GM19324 (cell line): ENCODE results near the gene UNC5C.

Source experiments
- ATAC-seq: cut with Tn5 transposase; IDR thresholded peaks from one replicate; pipeline ENCODE4 v1.9.1; 2021; ENCODE audit warnings: mild to moderate bottlenecking, moderate library complexity; ENCODE audit not compliant: unreplicated experiment, low FRiP score

Gene UNC5C

DNA sequence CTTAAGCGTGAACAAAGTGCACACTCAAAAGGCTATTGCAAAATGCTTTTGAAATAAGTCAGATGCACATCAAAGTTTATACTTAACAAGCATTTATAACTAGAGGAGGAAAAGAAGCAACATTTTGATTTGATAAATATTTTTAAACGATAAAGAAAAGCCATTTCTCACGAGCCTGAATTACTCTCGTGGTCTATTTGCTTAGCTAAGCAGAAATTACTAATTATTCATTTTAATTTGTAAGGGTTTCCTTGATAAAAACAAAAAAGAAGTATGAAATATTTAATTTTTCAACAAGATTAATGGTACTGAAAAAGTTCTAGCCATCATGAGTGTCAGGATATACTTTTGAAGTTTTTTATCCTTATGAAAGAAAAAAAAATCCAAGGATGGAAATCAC lies 78.2 kb downstream of the UNC5C start:
- ATAC-seq: no peak

DNA sequence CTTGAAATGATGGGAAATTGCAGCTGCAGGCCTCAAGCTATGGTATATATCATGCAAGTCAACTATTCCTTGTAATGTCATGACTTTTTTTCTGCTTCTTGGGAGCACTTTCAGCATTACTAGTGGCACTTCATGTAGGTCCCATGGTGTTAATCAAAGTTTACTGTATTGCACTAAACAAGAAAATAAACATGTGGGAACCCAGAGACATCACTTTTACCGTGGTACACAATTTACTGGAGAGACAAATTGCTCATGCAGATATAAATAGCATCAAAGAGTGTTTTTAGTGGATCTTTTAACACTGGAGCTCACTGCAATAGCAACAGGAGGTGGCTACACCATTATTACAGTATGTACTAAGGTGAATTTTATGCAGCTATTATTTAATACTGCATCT lies 79.2 kb downstream of the UNC5C start:
- ATAC-seq: no peak

DNA sequence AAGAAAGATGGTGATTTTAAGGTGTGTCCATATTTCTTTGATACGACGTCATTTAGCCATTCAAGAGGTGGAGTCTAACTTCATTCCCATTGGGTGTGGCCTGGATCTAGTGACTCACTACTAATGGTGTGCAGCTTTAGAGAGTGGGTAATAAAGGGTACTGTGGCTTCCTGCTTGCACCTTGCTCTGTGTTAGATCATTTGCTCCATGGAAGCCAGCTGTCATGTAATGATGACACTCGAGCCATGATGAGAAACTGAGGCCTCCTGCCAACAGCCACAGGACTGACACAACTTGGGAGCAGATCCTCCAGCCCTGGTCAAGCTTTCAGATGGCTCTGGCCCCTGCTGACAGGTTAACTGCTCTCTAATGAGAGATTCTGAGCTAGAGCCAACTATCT lies 82.0 kb downstream of the UNC5C start:
- no peak for ATAC-seq

DNA sequence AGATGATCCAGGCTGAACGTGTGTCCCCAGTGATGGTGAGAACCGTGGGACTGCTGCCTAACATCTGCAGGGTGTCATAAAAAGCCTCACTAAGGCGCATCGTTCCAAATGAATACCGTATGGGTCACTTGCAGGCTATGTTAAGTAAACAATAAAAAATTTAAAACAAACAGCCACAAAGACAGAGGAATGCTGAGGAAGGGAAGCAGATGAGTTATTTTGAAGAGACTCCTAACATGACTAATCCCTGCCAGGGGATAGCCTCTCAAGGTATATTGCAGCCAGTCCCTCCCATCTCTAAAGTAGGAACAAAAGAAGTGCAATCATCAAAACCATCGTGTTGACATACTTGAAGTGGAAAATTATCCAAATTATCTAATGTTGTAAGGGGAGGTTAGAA lies 83.8 kb downstream of the UNC5C start:
- ATAC-seq: no peak

DNA sequence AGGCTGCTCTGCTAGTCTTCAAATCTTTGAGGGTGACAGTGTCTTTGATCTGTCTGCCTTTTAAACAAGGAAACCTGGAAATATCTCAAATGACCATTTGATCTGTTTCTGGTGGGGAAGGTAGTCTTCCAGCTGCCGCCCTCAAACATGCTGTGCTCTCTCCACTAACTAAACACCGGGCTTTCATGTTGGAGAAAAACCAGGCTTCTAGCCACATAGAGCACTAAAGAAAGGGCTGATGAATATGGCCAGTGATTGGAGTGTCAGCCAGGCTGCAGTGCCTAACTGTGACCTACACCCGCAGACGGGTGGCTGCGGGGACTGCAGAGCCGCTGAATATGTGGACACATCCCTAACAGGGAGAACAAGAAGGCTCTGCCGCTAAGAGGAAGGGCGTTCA lies 85.9 kb downstream of the UNC5C start:
- no peak for ATAC-seq

DNA sequence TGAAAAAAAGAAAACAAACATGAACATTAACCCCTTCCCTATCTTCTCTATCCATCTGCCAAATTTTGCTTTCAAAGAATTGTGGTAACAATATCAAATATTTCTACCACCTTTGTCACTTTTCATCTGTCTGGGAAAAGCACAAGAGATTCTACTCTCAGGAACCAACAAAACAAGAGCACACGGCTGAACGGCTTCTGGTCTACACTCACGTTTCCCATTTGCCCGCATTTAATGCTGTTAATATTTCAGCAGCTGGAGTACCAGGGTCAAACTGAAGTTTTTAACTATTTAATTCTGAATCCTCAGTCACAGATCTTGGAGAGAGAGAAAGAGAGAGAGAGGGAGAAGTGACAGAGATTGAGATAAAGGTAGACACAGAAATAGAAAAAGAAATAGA lies 91.4 kb downstream of the UNC5C start:
- ATAC-seq: no peak

DNA sequence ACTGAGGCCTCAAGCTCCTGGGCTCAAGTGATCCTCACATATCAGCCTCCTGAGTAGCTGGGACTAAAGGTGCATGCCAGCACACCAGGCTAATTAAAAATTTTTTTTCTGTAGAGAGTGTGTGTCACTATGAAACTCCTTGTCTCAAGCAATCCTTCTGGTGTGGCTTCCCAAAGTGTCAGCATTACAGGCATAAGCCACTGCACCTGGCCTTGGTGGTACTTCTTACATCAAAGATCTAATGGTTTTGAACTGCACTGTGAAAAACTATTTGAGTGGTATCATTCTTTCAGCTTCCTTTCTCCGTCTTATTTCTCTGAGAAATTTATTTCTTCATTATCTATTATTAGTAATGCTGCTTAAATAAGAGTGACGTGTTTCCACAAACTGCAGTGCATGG lies 98.5 kb downstream of the UNC5C start:
- ATAC-seq: no peak

DNA sequence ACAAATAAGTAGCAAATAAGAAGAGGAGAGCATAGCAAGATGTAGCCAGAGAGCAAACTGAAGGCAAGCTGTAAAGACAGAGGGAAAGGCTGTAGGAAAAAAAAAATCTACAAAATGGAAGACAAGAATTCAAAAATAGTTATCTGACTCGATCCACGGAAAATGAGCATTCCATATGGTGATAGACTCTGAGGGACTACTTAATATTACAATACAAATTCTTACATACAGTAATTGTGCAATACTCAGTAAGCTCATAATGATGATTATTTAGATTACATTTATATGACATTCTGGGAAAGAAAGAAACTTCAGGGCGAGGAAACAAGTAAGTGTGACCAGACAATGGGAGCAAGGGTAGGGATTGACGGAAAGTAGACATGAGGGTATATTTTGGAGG lies 102.6 kb downstream of the UNC5C start:
- no peak for ATAC-seq

DNA sequence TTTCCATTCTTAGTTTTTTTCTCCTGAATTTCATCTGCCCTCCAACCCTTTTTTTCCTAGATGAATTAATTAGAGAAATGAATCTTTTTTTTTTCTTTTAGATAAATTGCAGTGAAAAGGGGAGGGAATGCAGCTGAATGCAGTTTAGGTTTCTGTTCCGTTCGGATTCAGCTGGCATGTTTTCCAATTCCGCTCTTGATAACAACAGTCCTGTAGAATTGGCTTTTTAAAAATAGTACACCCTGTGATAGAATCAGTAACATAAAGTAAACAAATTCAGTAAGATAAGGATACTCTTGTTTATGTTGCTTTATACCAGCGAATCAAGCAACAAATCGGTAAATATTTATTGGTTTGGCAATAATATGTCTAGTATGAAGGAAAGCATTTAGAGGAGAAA lies 103.5 kb downstream of the UNC5C start:
- ATAC-seq: no peak

DNA sequence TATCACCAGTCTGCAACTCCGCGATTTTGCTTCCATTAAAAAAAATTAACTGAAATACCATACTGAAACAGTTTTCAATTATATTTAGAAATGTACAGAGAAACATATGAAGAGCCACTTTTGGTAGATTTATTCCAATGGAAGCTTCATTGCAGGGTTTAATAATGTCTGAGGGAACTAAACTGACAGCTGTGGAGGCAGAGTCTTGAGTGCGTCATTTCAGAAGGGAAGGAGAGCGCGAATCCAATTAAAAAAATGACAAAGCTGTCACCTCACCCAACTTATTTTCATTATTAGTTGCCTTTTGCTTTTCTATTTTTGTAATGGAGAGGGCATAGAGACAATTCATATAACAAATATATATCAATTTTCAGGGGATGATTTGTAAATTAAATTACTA lies 104.0 kb downstream of the UNC5C start:
- ATAC-seq: no peak

DNA sequence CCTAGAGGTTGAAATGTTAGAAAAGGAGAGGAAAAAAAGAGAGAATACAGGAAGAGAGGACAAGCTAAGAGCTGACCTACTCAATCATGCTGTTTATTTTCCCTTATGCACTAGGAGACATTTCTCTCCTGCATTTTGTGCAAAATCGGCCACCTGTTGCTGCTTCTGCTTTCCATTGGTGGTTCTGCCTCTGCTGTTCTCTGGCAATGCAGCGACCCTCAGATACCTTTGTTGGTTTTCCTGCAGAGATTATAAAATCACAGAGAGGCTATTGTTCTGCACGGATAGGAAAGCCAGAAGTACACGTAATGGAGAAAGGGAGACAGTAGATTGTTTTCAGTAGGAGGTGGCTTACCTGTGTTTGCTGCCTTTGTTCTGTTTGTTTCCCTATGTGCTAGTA lies 108.9 kb downstream of the UNC5C start:
- no peak for ATAC-seq

DNA sequence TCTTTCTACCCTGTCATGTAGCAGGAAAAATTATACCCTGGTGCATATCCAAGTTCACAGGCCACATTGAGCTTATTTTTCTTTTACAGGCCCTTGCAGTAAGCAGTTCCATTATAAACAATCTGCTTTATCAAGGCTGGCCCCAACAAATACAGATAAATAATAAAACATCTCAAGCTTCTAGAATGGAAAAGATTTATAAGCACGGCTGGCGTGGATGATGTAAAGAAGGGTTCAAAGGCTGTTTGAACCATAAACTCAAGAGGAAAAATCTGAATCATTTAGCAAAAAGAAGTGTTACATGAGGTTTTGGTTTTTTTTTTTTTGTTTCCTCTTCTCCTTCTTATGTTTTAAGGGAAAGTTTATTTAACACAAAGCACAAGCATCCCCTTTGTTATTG lies 109.7 kb downstream of the UNC5C start:
- no peak for ATAC-seq

DNA sequence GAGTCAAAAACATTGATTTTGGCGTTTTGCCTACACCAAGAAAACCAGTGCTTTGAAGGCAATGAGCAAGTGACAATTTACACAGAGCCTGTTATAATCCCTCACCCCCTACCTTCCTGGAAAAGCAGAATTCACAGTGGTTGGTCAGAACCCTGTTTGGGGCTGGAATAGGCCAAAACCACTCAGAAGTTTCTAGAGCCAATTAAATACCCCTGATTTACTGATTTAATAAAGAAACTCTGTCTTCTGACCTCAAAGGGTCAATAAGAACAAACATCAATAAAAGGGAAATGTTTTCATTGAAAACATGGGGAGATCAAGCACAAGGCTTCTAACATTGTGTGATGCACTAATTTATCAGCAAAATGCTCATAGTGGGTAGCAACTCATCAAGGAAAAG lies 116.3 kb downstream of the UNC5C start:
- ATAC-seq: no peak

DNA sequence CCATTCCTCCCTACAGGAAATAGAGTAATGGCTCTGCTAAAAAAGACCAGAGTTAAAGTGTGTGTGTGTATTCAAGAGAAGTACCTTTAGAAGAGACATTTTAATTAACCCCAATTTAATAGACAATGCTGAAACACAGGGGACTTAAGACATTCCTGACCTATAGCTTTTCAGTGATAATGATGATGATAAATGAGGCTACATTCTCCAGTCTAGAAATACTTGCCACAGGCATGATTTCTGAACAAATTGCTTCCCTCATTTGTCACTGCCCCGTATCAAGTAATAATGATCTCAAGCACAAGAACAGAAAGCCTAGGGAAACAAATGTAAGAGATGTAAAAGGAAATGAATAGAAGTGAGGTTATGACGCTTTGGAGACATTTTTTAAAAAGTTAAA lies 117.1 kb downstream of the UNC5C start:
- ATAC-seq: no peak

DNA sequence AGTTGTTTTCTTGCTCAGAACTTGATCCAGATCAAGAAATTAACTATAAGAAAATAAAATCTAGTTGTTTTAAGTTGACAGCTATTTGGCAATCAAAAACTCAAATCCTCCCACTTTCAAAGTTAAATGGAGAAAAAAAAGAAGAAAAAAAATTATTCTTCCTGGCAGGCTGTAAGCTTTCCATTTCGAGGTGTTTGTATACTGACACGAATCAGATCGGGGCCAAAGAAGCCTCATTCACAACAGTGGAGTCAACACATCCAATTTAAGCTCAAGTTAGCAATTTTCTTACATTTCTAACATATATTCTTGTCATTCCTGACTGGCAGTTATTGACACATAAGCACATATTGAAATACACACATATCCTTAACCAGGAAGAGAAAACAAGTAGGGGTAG lies 119.4 kb downstream of the UNC5C start:
- ATAC-seq: no peak

DNA sequence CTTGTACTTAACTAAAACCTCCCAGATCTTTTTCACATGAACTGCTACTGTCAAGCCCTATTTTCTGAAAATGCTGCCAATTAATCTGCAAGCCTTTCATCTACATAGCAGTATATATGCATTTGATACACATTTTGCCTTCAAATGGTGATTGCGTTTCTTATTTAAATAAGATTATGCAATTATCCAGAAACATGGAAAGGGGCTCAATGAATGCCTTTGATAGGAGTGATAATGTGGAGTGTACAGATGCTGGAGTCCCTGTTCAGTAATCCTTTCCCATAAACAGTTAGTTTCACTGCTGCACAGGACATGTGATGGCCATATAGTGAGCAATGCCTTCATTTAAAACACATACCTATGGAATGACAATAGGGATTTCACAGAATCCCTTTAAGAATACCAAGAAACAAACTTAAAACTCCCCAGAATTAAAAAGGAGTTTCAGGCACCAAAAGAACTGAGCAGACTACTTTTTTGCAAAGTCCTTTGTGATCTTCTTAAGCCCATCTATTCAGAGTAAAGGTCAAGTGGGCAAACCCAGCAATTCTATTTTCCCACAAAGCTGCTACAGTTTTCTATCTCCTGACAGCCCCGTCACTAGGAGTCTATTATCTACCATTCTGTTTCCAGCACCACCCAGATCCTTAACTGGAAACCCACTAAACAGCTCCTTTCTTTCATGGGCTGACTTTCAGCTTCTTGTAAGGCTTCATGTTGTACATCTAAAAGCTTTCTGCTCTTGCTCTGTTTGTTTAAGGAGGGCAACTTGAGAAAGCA lies 120.3 kb downstream of the UNC5C start:
- ATAC-seq: no peak

DNA sequence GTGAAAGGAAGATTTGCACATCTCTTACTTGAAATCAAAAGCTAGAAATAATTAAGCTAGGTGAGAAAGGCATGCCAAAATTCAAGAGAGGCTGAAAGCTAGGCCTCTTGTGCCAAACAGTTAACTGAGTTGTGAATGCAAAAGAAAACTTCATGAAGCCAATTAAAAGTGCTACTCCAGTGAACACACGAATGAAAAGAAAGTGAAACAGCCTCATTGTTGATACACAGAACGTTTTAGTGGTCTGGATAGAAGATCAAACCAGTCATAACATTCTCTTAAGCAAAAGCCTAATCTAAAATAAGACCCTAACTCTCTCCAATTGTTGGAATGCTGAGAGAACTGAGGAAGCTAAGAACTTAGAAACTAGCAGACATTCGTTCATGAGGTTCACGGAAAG lies 122.3 kb downstream of the UNC5C start:
- no peak for ATAC-seq

DNA sequence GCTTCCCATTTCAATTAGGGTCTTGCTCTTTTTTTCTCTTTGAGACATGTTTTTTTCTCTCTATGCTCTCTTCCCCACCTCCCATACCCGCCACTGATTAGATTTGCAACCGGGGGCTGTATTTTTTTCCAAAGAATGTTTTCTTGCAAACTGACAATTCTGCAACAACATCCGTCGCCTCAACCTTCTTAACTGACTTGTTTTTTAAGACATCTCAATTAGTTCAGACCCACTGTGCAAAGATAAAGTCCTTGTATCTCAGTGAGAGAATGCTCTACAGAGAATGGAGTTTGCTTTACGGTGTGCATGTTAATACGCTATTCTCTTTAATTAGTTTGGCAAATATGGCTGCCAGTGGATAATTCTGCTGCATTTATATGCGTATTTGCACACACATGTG lies 126.3 kb downstream of the UNC5C start:
- no peak for ATAC-seq

DNA sequence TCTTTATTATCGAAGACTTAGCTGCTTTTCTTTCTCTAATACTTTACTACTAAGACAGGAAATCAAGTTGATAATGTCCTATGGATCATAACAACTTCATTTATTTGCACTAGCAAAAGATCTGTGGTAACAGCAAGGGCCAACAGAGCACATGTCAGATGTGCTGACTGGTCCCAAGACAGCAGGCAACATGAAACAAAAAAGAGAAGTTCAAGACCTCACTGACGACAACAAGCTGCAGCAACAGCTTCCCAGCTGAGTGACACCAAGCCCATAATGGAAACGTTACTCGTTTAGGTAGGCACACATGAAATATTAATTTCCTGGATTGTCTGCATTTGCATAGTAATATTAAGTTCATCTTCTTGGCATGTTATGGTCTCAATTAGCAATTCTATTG lies 126.9 kb downstream of the UNC5C start:
- no peak for ATAC-seq

DNA sequence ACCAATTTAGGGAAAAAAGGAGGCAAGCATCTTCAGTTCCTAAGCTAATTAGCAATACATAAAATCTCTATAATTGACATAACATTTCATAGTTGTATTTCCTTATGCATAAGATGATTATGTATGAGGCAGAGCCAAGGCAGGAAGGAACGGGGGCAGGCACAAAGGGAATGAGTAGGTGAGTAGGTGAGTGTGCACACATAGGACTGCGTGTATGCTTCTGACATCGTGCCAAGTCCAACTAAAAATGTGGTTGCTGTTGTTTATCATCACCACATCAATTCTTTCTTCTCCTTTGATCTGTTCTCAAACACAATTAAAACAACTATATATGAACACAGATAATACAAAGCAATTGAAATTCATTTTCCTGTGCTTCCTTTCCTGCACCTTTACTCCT lies 131.2 kb downstream of the UNC5C start:
- ATAC-seq: no peak

DNA sequence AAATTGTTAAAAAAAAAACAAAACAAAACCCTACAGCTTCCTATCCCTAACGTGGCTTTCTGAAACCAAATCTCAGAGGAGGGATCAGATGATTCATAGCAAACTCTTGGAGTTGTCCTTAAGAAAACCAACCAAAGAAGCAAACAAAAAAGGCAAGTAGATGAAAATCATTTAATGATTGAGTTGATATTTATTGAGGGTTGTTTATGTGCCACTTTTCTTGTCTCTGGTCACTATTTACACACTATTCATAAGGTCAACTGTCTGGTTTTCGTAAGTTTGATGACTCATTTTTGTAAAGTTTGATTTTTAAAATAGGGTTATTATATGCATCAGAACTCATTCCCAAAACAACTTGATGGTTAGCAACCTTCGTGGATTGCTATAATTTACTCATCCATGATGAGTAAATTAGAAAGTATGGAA lies 133.4 kb downstream of the UNC5C start:
- ATAC-seq: no peak

DNA sequence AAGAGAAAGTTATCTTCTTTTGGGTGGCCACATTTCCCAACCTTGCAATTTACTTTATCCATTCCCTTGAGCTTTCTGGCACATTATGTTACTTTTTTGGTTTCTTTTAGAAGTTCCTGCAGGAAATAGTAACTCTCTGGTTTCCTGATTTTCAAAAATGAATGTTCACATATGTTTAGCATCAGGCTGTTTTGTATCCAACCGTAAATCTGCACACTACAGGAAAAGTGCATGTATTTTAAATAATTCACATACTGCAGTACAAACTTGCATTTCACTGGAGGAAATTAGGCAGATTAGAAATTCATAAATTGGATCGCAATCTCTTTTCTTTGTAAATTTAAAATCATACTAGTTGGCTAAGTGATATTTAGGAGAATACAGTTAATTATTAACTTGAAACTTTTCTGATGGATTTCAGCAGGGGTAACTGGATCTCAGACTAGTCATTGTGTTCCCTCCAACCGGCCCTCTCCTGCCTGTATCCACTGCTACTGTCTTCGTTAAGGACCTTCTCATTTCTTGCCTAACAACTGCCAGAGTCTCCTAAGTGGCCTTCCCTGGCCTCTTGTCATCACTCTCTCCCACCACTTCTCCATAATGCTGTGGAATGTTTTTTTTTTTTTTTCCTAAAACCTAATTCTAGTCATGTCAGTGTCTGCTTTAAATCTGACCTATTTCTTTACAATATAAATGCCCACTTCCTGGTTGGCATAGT lies 137.2 kb downstream of the UNC5C start:
- no peak for ATAC-seq
